Karpas-422 (cell line): Measurements from ENCODE around the gene SPRN. TPM values are rescaled to one million over a fixed set of nuclear protein-coding genes. Genes with fewer than 3 reads are reported as not detected.
A peak's percentile ranks its signal among the peaks of the same experiment; 100 is the strongest.

Experiments used
- DNase-seq: peaks from one replicate; pipeline ENCODE4 v3.0.0-alpha.2; 2015
- H2AFZ ChIP-seq: fragments of 200-600 bp; sonication (generic); 2 replicates; pipeline ENCODE4 v1.6.1; 2014; ENCODE audit warnings: antibody characterized with exemption, low read length, mixed read lengths
- H3K27ac ChIP-seq: fragments of 200-600 bp; sonication (generic); 2 replicates; pipeline ENCODE4 v1.5.1; 2014; ENCODE audit warnings: mild to moderate bottlenecking, low read length, moderate library complexity
- H3K27me3 ChIP-seq: fragments of 200-600 bp; sonication (generic); 2 replicates; pipeline ENCODE4 v1.6.1; 2014; ENCODE audit warnings: low read length, mixed read lengths
- H3K36me3 ChIP-seq: fragments of 200-600 bp; sonication (generic); 2 replicates; pipeline ENCODE4 v1.6.1; 2014; ENCODE audit warnings: low read length, mixed read lengths; ENCODE audit not compliant: insufficient read depth
- H3K4me1 ChIP-seq: fragments of 200-600 bp; sonication (generic); 2 replicates; pipeline ENCODE4 v1.6.1; 2014; ENCODE audit warnings: mild to moderate bottlenecking, low read length, mixed read lengths
- H3K4me2 ChIP-seq: fragments of 200-600 bp; sonication (generic); 2 replicates; pipeline ENCODE4 v1.6.1; 2014; ENCODE audit warnings: low read length, low read depth, mild to moderate bottlenecking; ENCODE audit not compliant: poor library complexity, severe bottlenecking
- H3K4me3 ChIP-seq: fragments of 200-600 bp; sonication (generic); 2 replicates; pipeline ENCODE4 v1.5.1; 2014; ENCODE audit warnings: mild to moderate bottlenecking, antibody characterized with exemption, low read length, mixed read lengths
- H3K79me2 ChIP-seq: fragments of 200-600 bp; sonication (generic); 2 replicates; pipeline ENCODE4 v1.6.1; 2014; ENCODE audit warnings: mild to moderate bottlenecking, low read length, mixed read lengths
- H3K9ac ChIP-seq: fragments of 200-600 bp; sonication (generic); 2 replicates; pipeline ENCODE4 v1.6.0; 2014; ENCODE audit warnings: low read length
- H3K9me2 ChIP-seq: fragments of 200-600 bp; sonication (generic), shearing (Covaris generic); replicated peaks from 2 replicates; pipeline ENCODE4 v1.6.0; 2014; ENCODE audit warnings: mild to moderate bottlenecking, low read length, moderate library complexity; ENCODE audit not compliant: insufficient read depth
- H3K9me3 ChIP-seq: fragments of 300-700, 200-600 bp; sonication (generic); 2 replicates; pipeline ENCODE4 v1.6.1; 2014; ENCODE audit warnings: low read length, mixed read lengths
- H4K20me1 ChIP-seq: fragments of 200-600 bp; sonication (generic); 2 replicates; pipeline ENCODE4 v1.6.1; 2014; ENCODE audit warnings: mild to moderate bottlenecking, antibody characterized with exemption, low read length, low read depth; ENCODE audit not compliant: insufficient read depth
- total RNA-seq: library from RNA; depleted of rRNA; stranded (reverse); fragments of >200 nt; shearing (Covaris generic); gene quantifications from 2 replicates; pipeline ENCODE4 v1.2.3, GENCODE V29; 2014; ENCODE audit warnings: low replicate concordance

The SPRN gene
- total RNA-seq, 1 experiment from 2014 or later: not detected

DNA sequence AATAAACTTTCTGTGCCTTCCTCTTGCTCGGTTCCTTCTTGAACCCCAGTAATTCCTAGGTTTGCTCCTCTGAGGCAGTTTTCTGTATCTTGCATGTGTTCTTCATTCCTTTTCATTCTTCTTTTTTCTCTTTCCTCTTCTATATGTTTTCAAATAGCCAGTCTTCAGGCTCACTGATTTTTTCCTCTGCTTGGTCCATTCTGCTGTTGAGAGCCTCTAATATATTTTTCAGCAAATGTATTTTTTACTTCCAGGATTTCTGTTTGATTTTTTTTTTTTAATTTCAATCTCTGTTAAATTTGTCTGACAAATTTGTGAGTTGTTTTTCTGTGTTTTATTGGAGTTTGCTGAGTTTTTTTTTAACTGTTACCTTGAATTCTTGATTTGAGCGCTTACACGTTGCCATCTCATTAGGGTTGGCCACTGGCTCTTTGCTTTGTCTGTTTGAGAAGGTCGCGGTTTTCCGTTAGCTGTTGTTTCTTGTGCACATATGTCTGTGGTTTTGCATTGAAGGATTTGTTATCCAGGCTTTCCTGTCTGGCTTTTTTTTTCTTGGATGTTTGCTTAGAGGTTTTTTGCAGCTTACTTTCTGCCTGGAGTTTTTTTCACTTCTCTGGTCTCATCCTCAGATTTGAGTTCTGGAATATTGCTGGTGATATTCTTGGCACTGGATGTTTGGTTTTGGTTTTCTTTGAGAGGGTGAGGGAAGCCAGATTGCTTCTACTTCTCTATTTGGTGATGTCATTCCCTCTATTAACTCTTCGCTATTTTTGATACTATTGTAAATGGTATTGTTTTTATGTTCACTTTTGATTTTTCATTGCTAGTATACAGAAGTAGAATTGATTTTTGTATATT is 12.7 kb downstream of the SPRN start:
- H3K9me3 ChIP-seq: peaks cover 37% of the 10 kb centered on the region
- H3K79me2 ChIP-seq: peaks cover 68% of the 10 kb centered on the region
- H2AFZ ChIP-seq: no peak overlapping the region
- H4K20me1 ChIP-seq: no peaks in the 10 kb centered on the region
- H3K4me1 ChIP-seq: no peaks in the 10 kb centered on the region
- peaks cover 81% of the 10 kb centered on the region for H3K36me3 ChIP-seq
- H3K4me3 ChIP-seq: no peak overlapping the region
- DNase-seq: no peak
- no peaks in the 10 kb centered on the region for H3K9me2 ChIP-seq
- no peak overlapping the region for H3K4me2 ChIP-seq
- H3K9ac ChIP-seq: no peak overlapping the region
- no peaks in the 10 kb centered on the region for H3K27me3 ChIP-seq
- H3K27ac ChIP-seq: no peak overlapping the region

DNA sequence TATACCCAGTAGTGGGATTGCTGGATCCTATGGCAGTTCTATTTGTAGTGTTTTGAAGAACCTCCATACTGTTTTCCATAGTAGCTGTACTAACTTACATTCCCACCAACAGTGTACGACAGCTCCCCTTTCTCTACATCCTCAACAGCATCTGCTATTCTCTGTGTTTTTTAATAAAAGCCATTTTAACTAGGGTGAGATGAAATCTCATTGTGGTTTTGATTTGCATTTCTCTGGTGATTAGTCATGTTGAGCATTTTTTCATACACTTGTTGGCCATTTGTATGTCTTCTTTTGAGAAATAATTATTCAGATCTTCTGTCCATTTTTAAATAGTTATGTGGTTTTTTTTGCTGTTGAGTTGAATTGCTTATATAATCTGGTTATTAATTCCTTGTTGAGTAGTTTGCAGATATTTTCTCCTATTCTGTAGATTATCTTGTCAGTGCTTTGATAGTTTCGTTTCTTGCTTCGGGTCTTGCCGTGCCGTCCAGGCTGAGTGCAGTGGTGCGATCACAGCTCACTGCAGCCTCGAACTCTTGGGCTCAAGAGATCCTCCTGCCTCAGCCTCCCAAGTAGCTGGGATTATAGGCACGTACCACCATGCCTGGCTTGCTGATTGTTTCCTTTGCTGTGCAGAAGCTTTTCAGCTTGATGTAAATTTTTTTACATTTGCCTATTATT is 18.4 kb downstream of the SPRN start:
- Histone ChIP-seq H3K9ac (no peak overlapping the region), H4K20me1 (no peaks in the 10 kb centered on the region), H3K27me3 (no peaks in the 10 kb centered on the region), H3K4me1 (peaks cover 12% of the 10 kb centered on the region), H3K9me3 (peaks cover 21% of the 10 kb centered on the region), H3K9me2 (no peaks in the 10 kb centered on the region), H3K79me2 (peaks cover 66% of the 10 kb centered on the region), H3K36me3 (peaks cover 77% of the 10 kb centered on the region), H3K4me2 (no peak overlapping the region), H3K27ac (no peak overlapping the region), H2AFZ (no peak overlapping the region), H3K4me3 (no peak overlapping the region)
- DNase-seq: peak; percentile 46

DNA sequence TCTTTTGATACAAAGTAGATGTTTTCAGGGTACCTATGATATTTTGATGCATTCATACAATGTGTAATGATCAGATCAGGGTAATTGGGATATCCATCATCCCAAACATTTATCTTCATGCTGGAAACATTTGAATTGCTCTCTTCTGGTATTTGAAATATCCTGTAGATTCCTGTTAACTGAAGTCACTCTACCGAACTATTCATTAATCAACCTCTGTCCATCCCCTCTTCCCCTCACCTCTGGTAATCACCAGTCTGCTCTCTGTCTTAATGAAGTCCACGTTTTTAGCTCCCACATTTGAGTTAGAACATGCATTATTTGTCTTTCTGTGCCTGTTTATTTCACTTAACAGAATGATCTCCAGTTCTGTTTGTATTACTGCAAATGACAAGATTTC is 19.2 kb downstream of the SPRN start:
- no peak for DNase-seq
- H3K9ac ChIP-seq: no peak overlapping the region
- no peak overlapping the region for H3K4me3 ChIP-seq
- H3K36me3 ChIP-seq: peaks cover 70% of the 10 kb centered on the region
- H3K9me3 ChIP-seq: peaks cover 14% of the 10 kb centered on the region
- no peaks in the 10 kb centered on the region for H3K9me2 ChIP-seq
- H2AFZ ChIP-seq: no peak overlapping the region
- H3K27ac ChIP-seq: no peak overlapping the region
- no peaks in the 10 kb centered on the region for H3K27me3 ChIP-seq
- H4K20me1 ChIP-seq: no peaks in the 10 kb centered on the region
- H3K4me2 ChIP-seq: no peak overlapping the region
- H3K79me2 ChIP-seq: peaks cover 60% of the 10 kb centered on the region
- H3K4me1 ChIP-seq: peaks cover 12% of the 10 kb centered on the region

DNA sequence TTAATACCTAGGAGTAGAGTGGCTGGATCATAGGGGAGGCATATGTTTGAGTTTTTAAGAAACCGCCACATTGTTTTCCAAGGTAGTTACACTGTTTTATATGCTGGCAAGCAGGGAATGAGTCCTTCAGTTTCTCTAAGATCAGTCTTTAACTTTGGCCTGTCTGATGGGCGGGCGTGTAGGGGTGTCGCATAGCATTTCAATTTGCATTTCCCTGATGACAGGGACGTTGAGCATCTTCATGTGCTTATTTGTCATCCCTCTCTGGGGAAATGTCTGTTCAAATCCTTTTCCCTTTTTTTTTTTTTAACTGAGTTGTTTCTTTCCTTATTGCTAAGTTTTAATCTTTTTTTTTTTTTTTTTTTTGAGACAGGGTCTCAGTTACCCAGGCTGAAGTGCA is 20.6 kb downstream of the SPRN start:
- H3K79me2 ChIP-seq: peaks cover 47% of the 10 kb centered on the region
- H3K36me3 ChIP-seq: peaks cover 55% of the 10 kb centered on the region
- no peak overlapping the region for H3K9ac ChIP-seq
- H3K4me3 ChIP-seq: no peak overlapping the region
- H3K4me2 ChIP-seq: no peak overlapping the region
- H4K20me1 ChIP-seq: no peaks in the 10 kb centered on the region
- peak; percentile 48 for DNase-seq
- no peak overlapping the region for H3K27ac ChIP-seq
- H3K9me3 ChIP-seq: peaks cover 3% of the 10 kb centered on the region
- H3K27me3 ChIP-seq: no peaks in the 10 kb centered on the region
- H2AFZ ChIP-seq: no peak overlapping the region
- peaks cover 12% of the 10 kb centered on the region for H3K4me1 ChIP-seq
- no peaks in the 10 kb centered on the region for H3K9me2 ChIP-seq

DNA sequence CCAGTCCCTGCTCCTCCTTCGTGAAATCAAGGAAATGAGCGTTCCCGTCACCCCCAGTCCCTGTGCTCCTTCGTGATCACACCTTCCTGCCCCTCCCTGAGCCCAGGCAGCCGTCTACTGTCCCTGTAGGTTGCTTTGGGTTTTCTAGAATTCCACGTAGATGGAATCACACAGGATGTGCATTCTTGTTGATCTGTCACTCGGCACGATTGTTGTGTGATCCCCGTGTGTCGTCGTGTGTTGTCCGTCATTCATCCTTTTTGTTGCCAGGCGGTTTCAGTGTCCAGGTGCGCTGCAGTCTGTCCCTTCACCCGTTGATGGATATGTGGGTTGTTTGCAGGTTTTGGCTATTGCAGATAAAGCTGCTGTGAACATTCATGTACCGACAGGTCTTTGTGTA is 21.1 kb downstream of the SPRN start:
- Histone ChIP-seq H3K27ac (no peak overlapping the region), H3K9me3 (no peaks in the 10 kb centered on the region; the same call in 1 of the 2 replicates), H3K9ac (no peak overlapping the region), H2AFZ (no peak overlapping the region), H3K4me2 (no peak overlapping the region), H3K4me1 (peaks cover 12% of the 10 kb centered on the region), H3K4me3 (no peak overlapping the region), H3K27me3 (no peaks in the 10 kb centered on the region), H3K79me2 (peaks cover 45% of the 10 kb centered on the region), H4K20me1 (no peaks in the 10 kb centered on the region), H3K9me2 (no peaks in the 10 kb centered on the region), H3K36me3 (peaks cover 50% of the 10 kb centered on the region)
- DNase-seq: no peak

DNA sequence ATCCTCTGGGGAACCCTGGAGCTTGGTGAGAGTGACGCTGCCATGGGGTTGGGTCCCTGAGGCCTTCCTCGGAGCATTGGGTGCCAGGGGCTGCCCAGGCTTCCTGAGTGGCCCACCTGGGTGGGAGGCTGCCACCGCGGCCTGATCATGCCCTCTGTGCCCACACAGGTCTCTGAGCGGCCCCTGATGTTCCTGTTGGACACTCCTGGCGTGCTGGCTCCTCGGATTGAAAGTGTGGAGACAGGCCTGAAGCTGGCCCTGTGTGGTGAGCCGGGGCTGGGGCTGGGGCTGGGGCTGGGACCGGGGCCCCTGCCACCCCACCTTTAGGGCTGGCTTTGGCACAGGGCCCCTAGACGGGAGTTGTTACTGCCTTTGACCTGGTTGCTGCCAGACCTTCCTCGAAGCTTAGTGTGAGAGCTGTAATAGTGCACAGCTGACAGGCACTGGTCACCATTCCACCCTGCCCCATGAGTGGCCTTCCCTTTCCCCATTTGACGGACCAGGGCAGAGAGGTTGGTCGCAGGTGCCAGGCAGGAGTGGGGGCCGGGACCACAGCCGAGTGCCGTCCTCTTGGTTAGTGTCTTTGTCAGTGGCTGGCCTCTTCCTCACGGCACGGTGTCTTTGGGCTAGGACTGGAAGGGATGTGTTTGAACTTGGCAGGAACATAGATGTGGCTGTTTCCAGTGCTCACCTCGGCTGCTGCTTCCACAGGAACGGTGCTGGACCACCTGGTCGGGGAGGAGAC is 22.3 kb downstream of the SPRN start:
- H3K27ac ChIP-seq: no peak overlapping the region
- no peak for DNase-seq
- H2AFZ ChIP-seq: no peak overlapping the region
- H3K9me2 ChIP-seq: no peaks in the 10 kb centered on the region
- peaks cover 38% of the 10 kb centered on the region for H3K79me2 ChIP-seq
- H3K36me3 ChIP-seq: peaks cover 41% of the 10 kb centered on the region
- no peaks in the 10 kb centered on the region for H3K9me3 ChIP-seq
- no peak overlapping the region for H3K4me3 ChIP-seq
- H3K27me3 ChIP-seq: no peaks in the 10 kb centered on the region
- peaks cover 12% of the 10 kb centered on the region for H3K4me1 ChIP-seq
- H3K9ac ChIP-seq: no peak overlapping the region
- H3K4me2 ChIP-seq: no peak overlapping the region
- H4K20me1 ChIP-seq: no peaks in the 10 kb centered on the region

DNA sequence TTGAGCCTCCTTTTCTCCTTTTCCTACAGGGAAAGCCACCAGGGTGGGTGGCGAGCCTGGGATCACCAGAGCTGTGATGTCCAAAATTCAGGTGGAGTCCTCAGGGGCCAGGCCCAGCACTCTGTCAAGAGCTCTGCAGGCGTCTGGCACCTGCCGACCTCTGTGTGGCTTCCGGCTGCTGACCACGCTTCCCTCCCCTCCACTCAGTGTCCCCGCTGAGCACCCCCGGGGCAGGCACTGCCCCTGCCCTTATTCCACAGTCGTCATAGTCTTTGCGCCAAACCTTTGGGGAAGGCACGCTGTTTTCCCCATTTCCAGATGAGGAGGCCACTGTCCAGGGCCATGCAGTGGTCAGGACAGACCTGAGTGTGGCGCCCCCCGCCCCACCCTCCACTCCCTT is 22.9 kb downstream of the SPRN start:
- H3K4me1 ChIP-seq: peaks cover 12% of the 10 kb centered on the region
- no peak for DNase-seq
- no peak overlapping the region for H3K27ac ChIP-seq
- H3K79me2 ChIP-seq: peaks cover 35% of the 10 kb centered on the region
- H3K9me2 ChIP-seq: no peaks in the 10 kb centered on the region
- H3K4me3 ChIP-seq: no peak overlapping the region
- no peak overlapping the region for H3K4me2 ChIP-seq
- no peaks in the 10 kb centered on the region for H3K27me3 ChIP-seq
- H4K20me1 ChIP-seq: no peaks in the 10 kb centered on the region
- H3K36me3 ChIP-seq: peaks cover 36% of the 10 kb centered on the region
- no peak overlapping the region for H3K9ac ChIP-seq
- H2AFZ ChIP-seq: no peak overlapping the region
- no peaks in the 10 kb centered on the region for H3K9me3 ChIP-seq
